Bone marrow (tissue), 2 donors: Measurements from ENCODE around the gene USH2A.
"Not testable (repeated sequence)": the region's sequence is repeated elsewhere in the genome, so short reads cannot be mapped to it uniquely, and the experiment has no call there.

Experiments used
- DNase-seq, 2 donors: peaks; one replicate each; lab custom pipeline; 2025; lab: John Stamatoyannopoulos, UW

The USH2A gene

DNA sequence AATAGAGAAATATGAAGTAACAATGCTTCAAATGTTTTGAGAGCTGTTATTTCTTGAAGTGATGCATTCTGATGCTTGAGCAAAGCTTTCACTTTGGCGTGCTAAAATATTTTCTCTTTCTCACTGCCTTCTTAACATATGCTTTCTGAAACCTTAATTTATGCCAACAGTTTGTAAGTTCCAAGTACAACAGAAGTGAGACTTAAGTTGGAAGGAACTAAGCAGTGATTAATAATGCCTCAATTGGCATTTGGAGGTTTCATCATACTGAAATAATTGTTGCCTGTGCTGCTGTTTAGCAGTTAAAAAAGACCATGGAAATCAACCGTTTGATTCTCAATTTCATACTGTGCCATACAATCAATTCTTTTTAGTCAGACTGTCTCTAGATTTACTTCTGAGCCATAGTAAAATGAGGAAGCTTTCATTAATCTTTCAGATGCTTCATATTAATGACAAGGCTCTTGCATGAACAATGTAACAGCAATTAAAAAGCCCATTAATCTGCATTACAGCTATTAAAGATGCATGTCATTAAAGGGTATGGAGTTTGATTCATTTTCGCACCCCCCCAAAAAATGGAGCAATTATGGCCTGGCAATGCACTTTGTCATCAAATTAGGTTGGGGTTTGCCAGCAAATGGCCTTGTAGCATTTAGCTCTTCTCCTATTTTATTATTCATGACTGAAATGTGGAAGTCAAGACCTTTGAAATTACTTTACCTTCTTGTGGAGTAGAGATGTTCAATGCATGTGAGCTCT is 375.3 kb downstream of the USH2A start:
- no peak for DNase-seq

DNA sequence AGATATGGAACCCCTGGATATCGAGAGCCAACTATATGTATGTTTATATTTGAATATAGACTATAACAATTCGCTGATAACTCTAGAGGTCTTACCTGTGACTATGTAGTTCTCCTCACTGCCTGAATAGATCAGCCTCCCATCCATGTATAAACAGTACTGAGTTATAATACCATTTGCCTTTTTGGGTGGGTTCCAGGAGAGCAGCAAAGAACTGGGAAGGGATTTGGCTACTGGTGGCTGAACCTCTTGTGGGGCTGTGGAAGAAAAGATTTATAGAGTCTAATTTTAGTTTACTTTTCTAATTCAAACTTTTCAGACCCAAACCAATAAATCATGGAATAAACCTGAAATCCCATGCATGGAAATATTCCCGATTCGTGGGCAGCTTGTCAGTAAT is 376.9 kb downstream of the USH2A start:
- DNase-seq, result no peak

DNA sequence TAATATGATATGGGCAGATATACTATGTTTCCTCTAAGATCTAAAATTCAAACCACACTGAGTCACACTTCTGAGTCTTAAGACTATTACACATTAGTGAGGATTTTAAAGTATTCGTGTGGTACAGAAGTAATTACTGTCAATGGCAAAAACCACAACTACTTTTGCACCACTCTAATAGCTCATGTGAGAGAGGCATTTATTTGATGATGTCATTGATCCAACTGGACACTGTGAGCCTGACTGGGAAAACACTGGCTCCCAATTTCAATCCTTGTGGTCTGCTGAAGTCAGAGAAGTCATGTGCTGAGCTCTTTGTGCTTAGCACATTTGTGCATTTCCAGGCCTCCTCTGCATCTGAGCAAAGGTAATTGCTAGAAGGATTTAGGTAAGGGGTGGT is 377.8 kb downstream of the USH2A start:
- no peak for DNase-seq

DNA sequence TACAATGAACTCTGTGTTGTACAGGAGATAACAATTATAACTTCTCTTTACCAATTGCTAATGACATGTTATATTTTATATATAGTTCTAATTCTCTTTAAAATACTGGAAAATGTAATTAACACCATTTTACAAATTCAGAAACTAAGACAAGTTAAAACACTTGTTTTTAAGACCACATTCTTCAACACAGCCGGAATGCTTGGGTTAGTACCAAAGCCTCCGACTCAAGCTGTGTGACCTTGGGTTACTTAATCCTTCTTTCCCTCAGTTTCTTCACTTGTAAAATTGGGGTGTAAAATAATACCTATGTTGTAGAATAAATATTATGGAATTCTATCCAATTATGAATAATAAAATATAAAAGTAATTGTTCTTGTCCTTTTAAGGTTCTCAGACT is 378.7 kb downstream of the USH2A start:
- DNase-seq, result no peak

DNA sequence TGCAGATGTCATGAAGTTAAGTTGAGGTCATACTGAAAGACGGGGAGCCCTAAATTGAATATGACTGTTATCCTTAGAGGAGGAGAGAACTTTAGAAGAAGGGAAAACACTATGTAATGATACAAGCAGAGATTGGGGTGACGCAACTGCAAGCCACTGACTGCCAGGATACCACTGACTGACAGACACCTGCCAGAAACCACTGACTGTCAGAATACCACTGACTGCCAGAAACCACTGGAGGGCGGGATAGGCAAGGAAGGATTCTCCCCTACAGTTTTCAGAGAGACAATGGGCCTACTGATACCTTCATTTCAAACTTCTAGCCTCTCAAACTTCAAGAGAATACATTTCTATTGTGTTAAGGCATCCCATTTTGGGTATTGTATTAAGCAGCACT is 388.7 kb downstream of the USH2A start:
- DNase-seq, result no peak

DNA sequence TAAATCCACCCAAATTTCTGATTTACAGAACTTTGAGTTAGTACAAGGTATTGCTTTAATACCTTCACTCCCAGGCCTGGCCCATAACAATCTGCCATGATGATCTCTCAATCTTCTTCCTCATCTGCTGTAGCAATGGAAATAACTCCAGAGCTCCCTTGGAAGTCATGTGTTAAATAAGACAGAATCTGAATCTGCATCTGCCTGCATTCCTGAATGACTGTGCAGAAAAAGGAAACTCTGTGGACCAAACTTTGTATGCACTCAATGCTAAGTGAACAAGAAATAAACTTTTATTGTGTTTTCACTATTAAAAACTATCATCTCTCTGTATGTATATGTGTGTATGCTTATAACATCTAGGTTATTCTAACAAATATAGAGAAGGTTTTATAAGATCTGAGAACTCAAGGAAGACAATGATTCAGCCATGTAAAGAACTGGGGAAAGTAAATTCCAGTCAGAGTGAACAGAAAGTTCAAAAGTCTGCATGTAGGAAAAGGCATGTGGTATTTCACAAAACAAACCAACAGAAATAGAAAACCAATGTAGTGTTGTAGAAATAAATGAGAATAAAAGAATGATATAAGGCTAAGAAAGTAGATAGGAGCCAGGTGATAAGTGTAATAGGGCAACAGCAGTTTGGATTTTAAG is 390.2 kb downstream of the USH2A start:
- DNase-seq, result no peak

DNA sequence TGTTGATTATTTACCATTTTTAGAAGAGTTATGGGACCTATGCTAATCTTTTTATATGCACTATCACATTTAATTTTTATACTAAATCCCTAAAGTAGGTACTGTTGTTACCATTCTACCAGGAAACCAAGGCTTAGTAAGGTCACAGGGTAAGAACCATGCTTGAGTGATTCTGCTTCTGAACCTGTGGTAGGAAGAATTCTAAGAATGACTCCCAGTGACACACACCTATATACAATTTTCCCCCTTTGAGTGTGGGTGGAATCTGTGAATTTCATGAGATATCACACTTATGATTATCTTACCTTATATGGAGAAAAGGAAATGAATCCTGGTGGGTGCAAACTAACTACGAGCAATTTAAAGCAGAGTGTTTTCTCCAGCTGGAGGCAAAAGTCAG is 391.0 kb downstream of the USH2A start:
- no peak for DNase-seq

DNA sequence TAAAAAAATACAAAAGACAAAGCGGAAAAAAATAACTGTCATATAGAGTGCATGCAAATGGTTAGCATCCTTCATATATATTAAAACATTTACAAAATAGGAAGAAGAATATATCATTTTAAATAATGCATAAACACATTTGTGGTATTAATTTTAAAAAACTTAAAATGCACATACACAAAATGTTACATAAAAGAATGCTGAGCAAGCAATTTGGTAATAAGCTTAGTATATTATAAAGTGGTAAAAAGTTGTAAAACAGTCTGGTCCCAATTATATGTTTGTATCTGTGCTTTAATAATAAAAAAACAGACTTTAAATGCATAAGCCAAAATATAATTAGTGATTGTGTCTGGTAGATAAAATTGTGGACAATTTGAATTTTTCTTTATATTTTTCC is 394.6 kb downstream of the USH2A start:
- DNase-seq, result no peak

DNA sequence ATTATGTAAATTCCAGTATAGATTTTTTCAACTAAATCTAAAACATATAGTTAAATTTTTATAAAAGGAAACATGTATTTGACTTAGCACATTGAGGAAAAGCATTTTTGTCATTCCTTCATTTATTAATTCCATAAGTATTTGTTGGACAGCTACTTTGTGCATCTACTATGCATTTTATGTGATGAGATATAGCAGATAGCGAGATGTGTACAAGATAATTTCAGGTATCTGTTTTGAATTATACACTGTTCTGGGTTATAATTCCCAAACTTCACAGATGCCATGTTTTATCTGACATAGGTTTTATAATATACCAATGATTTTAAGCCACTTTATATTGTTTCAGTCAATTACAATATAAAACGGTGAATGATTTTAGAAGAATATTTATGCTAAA is 398.7 kb downstream of the USH2A start:
- DNase-seq, result no peak

DNA sequence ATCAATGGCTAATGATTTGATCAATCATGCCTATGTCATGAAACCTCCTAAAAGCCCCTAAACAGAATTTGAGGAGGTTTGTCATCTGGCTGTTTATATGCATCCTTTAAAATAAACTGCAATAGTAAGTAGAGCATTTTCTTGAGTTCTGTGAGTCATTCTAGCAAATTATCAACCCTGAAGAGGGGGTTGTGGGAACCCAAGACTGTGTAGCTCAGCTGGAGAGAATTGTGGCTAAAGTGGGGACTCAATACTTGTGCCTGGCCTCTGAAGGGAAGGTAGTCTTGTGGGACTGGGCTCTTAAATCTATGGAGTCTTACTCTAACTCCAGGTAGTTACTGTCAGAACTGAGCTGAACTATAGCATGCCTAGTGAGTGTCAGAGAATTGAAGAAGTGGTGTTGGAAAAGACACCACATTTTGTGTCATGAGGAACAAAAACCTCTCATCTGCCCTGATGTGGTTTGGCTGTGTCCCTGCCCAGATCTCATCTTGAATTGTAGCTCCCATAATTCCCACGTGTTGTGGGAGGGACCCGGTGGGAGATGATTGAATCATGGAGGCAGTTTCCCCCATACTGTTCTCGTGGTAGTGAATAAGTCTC is 402.4 kb downstream of the USH2A start:
- no peak for DNase-seq

DNA sequence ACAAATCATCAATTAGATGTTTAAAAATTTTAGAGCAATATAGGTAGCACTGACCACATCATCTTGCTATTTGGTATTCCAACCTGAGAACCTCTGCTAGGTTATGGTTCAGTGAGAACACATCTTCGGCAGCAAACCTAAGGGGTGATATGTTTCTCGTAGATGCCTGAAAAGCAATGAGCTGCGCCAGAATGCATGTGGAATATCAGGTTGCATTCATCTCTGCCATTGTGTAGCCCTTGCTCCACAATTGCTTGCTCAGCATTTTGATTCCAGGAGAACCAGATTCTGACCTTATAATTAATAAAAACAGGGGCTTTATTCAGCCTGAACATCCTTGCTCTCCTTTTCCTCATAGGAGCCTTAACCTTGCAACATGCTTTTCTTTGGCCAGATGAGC is 408.1 kb downstream of the USH2A start:
- no peak for DNase-seq

DNA sequence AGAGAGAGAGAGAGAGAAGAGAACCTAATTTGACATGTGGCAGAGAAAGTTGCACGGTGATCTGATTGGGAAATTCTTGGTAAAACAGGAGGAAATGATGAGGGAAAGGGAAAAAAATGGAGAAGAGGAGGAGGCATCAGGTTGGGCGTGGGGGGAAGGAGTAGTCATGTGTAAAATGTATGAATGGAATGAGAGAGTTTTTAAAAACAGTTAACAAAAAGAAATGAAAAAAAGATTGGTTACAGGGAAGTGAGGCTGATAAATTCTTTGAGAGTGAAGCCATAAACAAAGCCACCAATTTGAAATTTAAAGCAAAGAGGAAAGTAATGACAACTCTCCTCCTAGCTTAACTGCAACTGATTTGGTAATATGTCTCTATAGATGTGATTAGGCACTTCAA is 409.2 kb downstream of the USH2A start:
- DNase-seq, result no peak

DNA sequence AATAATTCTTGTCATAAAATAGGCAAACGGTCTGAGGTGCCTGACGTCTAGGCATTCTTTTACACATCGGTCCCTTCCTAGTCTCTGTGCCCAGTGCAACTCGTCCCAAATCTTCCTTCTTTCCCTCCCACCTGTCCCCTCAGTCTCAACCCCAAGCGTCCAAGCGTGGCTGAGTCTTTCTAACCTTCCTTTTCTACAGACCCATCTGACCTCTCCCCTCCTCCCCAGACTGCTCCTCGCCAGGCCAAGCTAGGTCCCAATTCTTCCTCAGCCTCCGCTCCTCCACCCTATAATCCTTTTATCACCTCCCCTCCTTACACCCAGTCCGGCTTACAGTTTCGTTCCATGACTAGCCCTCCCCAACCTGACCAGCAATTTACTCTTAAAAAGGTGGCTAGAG is 413.8 kb downstream of the USH2A start:
- DNase-seq, result not testable (repeated sequence)

DNA sequence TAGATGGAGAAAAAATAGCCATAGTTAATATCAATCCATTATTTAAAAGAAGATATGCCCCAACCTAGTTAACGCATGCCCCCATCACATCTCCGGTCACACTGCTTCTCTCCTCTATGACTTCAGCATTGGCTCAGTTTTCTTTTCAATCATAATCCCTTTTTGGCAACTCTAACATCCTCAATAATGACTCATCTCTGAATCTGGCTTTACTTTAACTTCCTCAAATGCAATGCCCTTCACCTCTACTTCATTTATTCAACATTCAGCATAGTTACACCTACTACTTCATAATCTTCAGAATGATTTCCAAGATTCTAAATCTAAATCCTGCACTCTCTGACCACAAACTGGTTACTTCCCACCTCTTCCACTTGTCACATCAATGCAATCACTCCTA is 417.3 kb downstream of the USH2A start:
- DNase-seq, result no peak

DNA sequence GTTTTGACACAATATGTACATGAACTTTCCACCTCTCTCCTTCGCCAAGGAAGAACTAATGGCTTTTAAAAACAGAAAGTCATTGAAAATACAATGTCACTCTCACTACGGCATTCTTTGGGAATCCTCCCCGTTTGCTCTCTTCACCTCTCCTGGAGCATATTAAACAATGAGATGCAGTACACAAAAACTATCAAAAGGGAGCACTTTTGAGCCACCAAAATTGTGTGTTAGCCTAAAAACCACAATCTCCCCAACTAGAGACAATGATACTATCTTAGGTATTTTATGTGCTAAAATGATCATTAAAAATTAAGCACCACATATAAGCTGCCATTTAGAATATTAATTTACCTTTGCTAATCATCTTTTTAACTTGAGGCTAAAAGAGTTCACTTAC is 430.6 kb downstream of the USH2A start:
- no peak for DNase-seq

DNA sequence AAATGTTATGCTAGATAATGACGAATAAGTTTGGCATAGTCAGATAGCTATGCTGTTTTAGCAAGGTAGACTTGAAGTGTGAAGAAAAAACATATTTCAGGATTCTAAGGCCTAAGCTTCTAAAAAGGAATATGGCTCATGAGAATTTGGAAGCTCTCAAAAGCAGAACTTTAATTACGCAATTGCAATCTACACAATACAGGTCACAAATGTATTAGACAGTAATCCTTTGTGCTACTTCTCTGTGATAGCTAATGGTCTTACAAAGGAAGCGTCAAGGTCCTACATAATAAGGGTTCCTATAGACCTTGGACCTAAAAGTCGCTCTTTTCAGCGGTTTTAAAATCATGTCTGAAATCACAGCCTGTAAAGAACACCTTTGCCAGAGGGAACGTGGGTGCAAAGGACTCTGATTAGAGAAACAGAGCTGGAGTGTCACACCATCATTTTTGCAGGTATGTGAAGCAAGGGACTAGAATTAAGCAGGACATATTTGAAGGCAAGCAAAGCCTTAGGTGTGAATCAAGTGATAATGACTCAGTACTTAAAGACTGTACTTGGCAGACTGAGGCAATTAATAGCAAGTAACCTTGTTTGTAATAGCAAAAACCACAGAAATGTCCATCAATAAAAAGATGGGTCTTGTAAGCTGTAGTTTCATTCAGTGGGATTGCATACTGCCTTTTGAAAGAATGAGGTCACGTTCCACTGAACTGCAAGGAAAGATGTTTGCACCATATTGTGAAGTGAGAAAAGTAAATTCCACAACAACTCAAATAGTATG is 436.0 kb downstream of the USH2A start:
- no peak for DNase-seq

DNA sequence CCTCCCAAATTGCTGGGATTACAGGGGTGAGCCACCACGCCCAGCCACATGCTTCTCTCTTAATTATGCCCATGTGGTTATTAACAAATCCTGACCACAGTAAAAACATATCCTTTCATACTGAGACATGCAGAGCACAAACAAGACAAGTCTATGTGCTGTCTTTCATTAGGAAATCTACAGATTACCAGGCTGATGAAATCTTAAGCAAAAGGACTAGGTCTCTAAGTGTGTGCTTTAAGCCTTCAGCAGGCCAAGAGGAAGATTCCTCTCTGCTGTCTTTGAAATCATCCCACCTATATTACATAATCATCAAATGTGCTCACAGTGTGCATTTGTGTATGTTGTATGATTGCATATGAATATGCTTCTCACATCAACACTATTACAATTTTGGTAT is 436.8 kb downstream of the USH2A start:
- DNase-seq, result no peak

DNA sequence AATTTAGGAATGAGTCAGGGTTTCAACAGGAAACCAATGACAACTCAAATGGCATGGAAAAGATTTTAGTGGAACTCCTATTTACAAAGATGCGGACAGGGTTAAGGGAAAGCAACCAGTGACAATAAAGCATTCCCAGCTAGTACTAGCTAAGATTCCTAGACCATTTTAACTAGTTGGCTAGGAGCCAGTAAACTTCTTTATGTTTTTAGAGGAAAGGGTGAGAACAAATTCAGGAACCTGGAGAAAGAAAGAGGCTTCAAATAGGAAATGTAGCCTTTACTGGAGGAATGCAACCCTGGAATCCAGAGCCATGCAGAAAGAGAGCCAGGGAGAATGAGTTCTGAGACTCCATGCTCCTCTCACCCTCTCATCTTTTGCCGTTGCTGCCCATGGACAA is 439.6 kb downstream of the USH2A start:
- DNase-seq, result no peak

DNA sequence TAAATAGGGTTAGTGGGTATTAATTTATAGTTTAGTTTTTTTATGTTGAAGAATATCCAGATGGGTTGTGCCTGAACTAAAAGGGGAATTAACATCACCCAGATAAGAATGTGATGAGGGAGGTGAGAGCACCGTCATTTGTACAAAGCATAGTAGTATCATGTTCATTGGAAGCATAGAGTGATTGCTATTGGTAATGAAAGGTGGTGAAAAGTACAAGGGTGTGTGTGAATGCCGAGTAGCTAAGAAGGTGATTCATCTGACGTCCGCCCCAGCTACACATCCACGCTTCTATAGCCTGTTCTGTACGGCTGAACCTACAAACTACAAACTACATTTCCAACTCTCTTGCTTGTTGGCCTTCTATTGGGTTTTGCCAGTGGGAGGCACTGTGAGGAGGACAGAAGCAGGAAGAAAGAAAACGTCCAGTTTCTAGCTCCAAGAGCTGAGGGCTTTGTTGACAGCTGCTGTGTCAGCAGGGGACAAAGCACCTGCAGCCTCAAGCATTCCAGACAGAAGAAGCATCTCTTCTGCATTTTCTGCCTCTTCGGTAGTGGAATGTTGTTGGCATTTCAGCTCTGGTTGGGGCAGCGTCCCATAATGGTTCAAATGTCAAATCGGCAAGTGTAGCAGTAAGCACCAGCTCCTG is 451.3 kb downstream of the USH2A start:
- no peak for DNase-seq

DNA sequence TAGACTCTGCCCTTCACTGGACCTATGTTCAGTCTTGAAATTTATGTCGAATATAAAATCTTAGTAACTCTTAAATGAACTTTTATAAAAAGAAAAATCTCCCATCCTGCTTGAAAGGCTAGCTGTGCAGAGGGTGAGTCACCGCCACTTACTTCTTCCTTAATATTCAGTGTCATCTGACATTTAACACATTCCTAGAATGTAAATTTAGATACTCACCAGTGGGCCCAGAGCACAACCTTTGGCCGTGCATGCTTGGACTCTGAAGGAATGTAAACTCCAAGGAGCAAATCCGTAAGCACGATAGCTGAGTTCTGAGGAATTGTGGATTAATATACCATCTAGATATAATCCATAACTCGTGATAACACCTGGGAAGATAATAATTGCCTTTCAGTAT is 452.8 kb downstream of the USH2A start:
- no peak for DNase-seq

DNA sequence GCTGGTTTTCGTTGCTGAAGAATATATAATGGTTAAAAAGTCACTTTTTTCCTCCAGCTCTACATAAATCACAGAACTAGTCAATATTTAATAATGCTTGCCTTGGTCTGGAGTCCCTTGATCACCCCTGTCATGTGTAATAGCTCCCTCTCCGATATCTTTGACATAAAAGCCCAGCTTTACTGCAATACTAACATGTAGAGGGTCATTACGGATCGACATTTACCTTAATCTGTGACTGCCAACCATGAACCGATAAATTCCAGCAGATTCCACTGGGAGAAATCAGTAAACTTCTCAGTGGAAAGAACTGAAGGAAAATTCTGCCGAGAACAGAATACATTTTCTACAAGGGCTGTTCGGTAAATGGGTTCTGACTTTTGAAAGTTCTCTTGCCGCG is 459.6 kb downstream of the USH2A start:
- DNase-seq, result no peak

DNA sequence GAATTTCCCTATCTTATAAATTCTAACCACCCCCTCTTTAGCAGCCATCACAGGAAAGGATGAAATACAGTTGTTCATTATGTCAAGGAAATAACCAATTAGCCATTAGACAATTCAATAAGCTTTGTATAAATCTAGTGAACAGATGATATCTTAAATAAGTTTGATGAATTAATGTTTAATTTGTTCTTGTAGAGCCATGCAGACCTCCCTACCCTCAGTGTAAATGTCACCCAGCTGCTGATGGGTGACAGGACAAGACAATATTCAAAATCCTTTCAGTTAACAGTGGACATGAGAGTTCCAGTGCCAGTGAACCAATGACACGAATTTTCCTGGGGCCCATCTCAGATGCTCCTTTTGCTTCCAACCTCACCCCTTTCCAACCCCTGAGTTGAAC is 460.2 kb downstream of the USH2A start:
- DNase-seq, result no peak
